HG03095 (cell line): Measurements from ENCODE around the gene ITGA5.

Source experiments
- ATAC-seq: cut with Tn5 transposase; IDR thresholded peaks from one replicate; pipeline ENCODE4 v1.9.1; 2021; ENCODE audit warnings: moderate library complexity; ENCODE audit not compliant: unreplicated experiment

The ITGA5 gene

DNA sequence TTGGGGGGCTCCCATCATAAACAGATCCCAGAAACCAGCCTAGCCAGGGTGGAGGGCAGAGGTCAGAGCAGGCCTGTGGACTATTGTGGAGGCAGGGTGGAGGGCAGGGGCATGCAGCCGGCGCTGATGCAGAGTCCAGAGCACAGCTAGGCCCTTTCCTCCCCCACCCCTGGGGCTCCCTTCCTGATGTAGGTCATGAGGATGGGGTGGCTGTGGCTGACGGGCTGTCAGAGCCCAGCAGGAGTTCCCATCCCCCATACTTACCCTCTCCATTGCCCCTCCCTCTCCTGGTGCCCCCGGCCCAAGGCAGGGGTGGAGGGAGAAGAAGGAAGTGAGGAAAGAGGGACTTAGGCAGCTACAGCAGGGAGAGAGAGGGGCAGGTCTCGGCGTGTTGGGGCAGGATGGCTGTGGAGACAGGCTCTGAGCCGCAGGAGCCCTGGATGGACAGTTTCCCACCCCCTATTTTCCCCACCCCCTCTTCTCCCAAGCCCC lies 28.8 kb downstream of the ITGA5 start:
- no peak for ATAC-seq

- no peak for ATAC-seq
These were observed 29.4 kb downstream of the ITGA5 start for GRCh38 chr12:54389607-54390175.

DNA sequence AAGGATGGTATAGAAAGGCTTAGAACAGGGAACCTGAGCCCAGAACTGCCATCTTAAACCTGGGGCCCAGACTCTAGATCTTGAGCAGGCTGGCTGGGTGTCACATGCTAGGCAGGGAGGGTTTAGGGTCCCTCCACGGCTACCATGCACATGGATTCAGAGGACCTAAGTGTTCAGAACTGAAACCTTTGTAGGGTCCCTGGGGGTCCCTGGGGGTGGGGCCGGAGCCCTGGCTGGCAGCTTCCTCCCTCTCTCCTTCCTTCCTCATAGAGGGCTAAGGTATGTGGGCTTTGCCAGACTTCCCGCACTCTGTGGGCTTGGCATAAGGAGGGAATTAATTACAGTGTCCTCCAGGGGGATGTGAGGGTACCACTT lies 29.9 kb downstream of the ITGA5 start:
- ATAC-seq = no peak

DNA sequence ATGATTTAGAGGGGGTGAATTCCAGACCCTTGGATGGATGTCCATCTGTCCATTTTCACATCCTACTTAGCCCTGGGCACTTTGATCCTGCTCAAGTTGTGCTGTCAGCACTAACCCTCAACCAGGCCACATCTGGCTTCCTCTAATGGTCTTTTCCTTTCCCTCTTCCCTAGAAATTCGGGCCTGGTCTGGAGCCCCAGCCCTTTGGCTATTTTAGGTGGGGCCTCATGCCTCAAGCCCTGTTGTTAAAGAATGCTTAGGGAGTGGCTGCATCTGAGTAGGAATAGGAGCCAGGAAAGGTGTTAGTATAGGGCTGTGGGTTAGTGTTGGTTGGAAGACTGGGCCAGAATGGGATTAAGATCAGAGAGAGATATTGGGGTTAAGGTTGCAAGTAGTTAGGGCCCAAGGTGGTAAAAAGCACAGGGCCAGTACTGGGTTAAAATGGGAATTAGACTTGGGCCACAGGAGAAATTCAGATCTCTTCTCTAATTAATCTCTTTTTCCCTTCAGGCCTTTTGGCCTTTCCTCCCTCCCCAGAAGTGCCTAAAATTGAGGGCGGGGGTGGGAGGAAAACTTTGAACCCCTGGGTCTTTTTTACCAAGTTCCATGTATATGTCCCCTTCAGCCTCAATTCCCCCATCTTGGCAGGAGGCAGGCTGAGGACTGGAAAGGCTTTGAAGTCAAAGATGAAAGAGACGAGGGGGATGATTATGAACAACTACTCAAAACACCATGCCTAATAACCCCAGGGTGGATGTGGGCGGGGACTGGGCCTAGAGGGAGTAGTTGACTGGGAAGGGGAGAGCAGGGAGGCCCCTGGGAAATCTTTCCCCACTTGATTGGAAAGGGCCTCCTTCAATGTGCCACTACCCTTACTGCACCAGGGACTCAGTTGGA lies 30.6 kb downstream of the ITGA5 start:
- ATAC-seq = no peak

DNA sequence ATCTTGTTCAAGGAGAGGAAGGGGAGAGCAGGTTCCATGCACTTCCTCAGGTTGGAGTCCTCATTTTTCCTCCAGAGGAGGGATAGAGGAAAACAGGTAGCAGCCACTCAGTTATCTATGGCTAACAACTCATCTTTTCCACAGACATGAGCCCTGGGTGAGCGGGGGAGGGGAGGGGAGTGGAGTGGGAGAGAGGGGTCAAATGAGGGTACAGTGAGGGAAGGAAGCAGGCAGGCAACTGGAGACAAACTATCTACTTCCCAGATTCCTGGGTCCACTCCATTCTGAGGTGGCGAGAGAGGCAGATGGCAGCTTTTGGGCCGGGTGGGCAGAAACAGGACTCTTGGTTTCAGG lies 32.0 kb downstream of the ITGA5 start:
- no peak for ATAC-seq

DNA sequence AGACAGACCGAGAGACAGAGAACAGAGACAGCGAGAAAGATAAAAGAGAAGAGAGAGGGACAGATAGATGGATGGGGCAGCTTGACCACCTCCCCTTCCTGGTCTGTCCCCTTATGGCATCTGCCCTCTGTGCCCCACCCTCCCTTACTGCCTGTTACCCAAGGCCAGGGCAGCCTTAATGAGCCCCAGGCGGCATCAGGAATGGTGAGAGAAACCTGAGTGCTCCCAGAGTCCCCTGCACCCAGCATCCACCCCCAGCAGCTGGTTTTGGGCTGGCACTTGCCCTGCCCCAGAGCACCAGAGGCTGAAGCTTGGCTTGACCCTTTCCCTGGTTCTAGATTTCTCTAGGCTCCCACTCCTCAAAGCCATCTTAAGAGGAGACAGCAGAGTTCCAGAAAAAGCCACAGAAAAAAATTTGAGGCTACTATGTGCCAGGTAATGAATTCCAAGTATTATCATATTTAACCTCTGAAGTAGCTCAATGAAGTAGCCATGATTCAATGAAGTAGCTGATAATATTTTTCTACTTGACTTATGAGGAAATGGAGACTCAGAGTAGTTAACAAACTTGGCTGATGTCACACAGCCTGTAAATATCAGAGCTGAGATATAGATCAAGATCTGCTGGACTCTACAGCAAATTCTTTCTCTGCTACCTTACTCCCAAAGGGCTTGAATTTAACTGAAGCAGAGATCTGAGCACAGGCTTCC lies 32.5 kb downstream of the ITGA5 start:
- ATAC-seq = no peak

GRCh38 chr12:54385251-54385914 lies 33.7 kb downstream of the ITGA5 start:
- no peak for ATAC-seq

DNA sequence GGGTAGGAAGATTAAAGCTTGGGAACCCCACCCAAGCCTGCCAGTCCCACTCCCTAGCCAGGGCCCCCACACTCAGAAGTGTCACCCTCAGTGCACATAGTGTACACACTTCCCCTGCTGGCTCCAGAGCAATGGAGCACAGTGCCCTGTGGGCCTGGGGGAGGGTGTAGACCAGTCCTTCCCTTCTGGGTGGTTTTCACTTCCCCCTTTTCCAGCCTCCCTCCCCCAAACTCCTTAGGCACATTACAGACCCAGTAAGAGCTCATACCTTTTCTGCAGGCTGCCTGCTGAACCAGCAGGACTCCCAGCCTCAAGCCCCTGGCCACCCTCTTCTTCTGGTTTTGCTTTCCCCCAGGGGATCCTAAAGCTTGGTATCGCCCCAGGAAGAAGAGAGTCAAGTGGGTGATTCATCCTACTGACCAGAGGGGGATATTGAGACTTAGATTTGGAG lies 34.5 kb downstream of the ITGA5 start, which contains the start of gene ZNF385A:
ZNF385A (minus strand) TSS at position 143 of the 451 bp plus-strand sequence. CDS start 219 bp downstream, outside the sequence.
- ATAC-seq = no peak

GRCh38 chr12:54383041-54383609 lies 35.9 kb downstream of the ITGA5 start:
- ATAC-seq = no peak

DNA sequence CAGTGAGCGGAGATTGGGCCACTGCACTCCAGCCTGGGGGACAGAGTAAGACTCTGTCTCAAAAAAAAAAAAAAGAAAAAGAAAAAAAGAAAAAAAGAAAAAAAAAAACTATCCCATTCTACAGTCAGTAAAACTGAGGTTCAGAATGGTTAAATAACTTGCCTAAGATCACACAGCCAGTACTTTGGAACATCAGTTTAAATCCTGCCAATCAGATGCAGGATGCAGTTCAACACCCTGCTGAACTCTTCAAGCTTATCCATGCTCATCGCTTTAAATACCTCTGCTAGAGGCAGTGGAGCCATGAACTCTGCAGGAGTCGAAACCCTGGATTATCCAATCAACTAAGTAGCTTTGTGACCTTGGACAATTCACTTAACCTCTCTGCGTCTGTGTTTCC lies 37.9 kb downstream of the ITGA5 start:
- no peak for ATAC-seq

- ATAC-seq = no peak
These were observed 39.5 kb downstream of the ITGA5 start for GRCh38 chr12:54379398-54380201.

DNA sequence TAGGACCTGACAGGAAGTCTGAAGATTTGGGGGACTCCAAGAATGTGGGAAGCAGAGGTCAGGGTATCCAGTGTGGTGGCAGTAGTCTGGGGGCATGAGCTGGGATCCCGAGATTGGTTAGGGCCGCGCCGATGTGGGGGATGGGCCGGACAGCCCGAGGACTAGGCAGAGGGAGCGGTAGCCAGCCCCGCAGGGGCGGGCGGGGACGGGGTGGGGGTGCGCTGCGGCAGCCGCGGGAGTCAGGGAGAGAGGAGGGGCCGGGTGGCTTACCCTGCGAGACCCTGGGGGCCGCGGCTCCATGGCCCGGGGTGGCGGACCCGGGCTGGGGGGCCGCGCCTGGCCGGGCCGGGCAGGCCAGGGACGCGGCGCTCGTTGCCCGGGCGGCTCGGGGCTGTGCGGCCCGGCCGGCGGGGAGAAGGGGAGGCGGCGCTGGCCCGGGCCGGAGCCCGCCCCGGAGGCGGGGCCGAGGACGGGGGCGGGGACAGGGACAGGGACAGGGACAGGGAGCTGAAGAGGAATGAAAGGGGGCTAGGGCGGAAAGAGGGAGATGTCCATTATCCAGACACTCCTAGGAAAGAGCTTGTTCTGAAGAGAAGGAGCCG lies 40.2 kb downstream of the ITGA5 start:
- ATAC-seq = no peak

DNA sequence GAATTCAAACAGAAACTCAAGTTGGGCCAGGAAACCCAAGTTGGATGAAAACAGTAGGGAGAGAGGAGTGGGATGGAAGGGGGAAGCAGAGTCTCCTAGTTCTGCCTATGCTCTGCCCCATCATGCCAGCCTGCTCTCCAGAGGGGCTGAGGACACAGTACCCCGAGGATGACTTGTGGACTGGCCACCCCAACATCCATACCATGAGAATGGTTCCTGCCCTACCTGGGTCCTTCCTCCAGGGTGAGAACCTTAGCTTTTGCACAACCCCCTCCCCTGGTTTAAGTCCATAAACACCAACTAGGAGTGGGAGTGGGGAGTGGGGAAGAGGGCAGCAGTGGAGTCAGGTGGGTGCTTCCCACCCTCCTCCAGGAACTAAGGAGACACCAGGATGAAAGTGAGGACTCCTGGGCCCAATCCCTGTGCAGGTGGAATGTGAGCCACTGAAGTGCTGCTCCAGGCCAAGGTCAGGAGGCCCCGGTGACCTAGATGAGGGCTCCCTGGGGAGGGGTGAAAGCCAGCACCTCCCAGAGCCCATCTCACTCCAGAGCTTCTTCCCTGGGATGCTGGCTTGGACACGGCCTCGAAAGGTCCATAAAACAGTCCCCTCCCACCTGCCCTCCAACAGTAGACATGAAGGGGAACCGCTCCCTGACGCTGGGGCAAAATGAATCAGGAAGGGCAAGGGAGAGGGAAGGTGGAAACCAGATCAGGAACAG lies 41.1 kb downstream of the ITGA5 start:
- no peak for ATAC-seq

- ATAC-seq = no peak
These were observed 42.1 kb downstream of the ITGA5 start for GRCh38 chr12:54377007-54377406.

GRCh38 chr12:54376596-54376995 lies 42.5 kb downstream of the ITGA5 start:
- ATAC-seq = no peak

GRCh38 chr12:54375259-54375579 lies 43.8 kb downstream of the ITGA5 start:
- no peak for ATAC-seq

GRCh38 chr12:54374562-54375258 lies 44.4 kb downstream of the ITGA5 start:
- ATAC-seq = no peak
